ENCODE measurements around the gene CNDP2. TPM values are rescaled to one million over a fixed set of nuclear protein-coding genes. Genes with fewer than 3 reads are reported as not detected.

CNDP2 gene
- total RNA-seq: 43.7 and 116 TPM in 2 replicates

GRCh38 chr18:74495581-74496507 is at the start of gene CNDP2:
TSS of gene CNDP2 (plus strand) at chr18:74496363. CDS start at chr18:74499974, 3,611 bp downstream.

DNA sequence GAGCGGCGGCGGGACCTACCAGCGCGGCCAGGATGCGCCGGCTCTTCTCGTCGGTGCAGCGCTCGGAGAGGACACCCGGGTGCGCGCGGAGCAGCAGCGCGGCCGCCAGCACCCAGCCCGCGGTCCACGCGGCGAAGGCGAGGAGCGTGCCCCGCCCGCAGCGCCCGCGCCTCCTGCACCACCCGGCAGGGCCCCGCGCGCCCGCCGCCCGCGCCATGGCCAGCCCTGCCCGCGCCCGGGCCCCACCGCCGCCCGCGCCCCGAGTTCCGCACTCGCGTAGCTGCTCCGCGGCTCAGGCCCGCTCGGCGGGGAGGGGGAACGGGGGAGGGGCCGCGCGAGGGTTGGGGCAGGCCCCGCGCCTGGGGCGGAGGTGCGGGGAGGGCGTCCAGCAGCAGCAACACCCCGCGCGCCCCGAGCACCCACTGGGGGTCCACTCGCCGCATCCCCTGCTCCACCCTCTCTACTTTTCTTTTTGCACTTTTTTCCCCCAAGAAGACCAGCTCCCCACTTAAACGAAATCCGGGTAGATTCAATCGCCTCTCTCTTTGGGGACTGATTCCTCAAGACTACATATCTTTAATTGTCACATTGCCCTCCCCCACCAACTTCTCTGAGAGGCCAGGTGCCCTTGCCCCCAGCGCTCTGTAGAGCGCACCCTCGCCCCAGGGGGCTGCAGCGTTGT is 39.0 kb upstream of the CNDP2 start, which contains the start of gene DIPK1C:
Gene DIPK1C, minus strand, starts transcription at position 266 of the 682 bp plus-strand sequence. Its CDS starts 49 bp downstream, at position 217.

DNA sequence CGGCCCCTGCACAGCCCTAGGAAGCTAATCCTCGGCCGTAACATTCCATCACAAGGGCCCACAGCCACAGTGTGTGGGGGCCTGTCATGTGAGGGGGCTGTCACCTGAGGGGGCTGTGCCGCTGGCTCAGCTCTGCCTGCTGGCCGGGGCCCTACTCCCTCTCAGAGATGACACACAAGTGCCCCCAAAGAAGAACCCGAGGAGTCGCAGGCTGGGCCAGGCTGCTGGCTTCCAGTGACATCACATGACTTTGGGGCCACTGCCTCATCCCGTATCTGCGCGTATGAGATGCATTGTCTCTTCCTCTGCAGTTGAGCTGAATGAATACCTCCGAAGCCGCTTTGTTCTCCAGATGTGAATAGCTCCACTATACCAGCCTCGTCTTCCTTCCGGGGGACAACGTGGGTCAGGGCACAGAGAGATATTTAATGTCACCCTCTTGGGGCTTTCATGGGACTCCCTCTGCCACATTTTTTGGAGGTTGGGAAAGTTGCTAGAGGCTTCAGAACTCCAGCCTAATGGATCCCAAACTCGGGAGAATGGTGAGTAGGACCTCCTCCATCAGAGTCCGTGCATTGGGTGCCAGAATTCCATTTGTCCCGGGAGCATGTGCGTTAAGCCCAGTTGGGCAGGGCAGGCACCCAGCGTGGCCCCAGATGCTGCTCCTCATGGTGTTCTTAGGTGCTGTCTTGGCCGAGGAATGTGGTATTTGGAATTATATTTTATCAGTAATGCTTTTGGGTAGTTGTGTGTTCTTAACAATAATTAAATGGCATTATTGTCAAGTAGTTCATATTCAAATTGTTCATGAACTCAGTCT is 38.2 kb downstream of the CNDP2 start, which contains the start of gene CNDP1:
Gene CNDP1, plus strand, starts transcription at position 351 of the 820 bp plus-strand sequence. Its CDS starts 168 bp downstream, at position 519.

Other genes starting within 250 kb of the CNDP2 start
- 42.3 and 120 TPM in 2 replicates for gene CYB5A, start 204.4 kb upstream of the CNDP2 start, total RNA-seq
- gene C18orf63, start 180.5 kb upstream of the CNDP2 start, total RNA-seq: under 0.01 TPM in 1 of 2 replicates, not detected in the other
- gene DIPK1C, start 39.1 kb upstream of the CNDP2 start, total RNA-seq: not detected in 2 replicates
- not detected in 2 replicates for gene CNDP1, start 38.1 kb downstream of the CNDP2 start, total RNA-seq
- gene ZNF407, start 101.5 kb downstream of the CNDP2 start, total RNA-seq: 16.6 and 21.0 TPM in 2 replicates